ENCODE measurements around the gene MDH1. TPM values are rescaled to one million over a fixed set of nuclear protein-coding genes. Genes with fewer than 3 reads are reported as not detected.

The MDH1 gene
- total RNA-seq (ENCODE audit: low replicate concordance), result 141 and 174 TPM in 2 replicates

GRCh38 chr2:63588385-63589147 is at the start of gene MDH1, which contains the start of gene WDPCP:
MDH1 (plus strand) TSS chr2:63588963; CDS start chr2:63589044, 81 bp downstream.
WDPCP (minus strand) TSS chr2:63588477; CDS start chr2:63588271, 206 bp downstream.

Other genes with a start within 250 kb of the MDH1 start
- gene WDPCP, start 486 bp upstream of the MDH1 start, total RNA-seq (ENCODE audit: low replicate concordance), result 8.3 and 9.0 TPM in 2 replicates